DOHH2 (cell line): ENCODE results near the gene AMBRA1.

Experiments used
- EZH2phosphoT487 ChIP-seq: fragments of 200-600 bp; sonication (generic); IDR thresholded peaks from 2 replicates; pipeline ENCODE4 v1.6.1; 2017; ENCODE audit warnings: borderline replicate concordance, mild to moderate bottlenecking, antibody characterized with exemption, low read length, moderate library complexity, mixed read lengths
- TF ChIP-seq, protein P1 (sequence below): fragments of 200-600 bp; sonication (generic); IDR thresholded peaks from one replicate; pipeline ENCODE4 v1.5.1; 2014; ENCODE audit warnings: antibody characterized with exemption, mild to moderate bottlenecking, low read depth, low read length; ENCODE audit not compliant: poor library complexity, severe bottlenecking

DNA sequence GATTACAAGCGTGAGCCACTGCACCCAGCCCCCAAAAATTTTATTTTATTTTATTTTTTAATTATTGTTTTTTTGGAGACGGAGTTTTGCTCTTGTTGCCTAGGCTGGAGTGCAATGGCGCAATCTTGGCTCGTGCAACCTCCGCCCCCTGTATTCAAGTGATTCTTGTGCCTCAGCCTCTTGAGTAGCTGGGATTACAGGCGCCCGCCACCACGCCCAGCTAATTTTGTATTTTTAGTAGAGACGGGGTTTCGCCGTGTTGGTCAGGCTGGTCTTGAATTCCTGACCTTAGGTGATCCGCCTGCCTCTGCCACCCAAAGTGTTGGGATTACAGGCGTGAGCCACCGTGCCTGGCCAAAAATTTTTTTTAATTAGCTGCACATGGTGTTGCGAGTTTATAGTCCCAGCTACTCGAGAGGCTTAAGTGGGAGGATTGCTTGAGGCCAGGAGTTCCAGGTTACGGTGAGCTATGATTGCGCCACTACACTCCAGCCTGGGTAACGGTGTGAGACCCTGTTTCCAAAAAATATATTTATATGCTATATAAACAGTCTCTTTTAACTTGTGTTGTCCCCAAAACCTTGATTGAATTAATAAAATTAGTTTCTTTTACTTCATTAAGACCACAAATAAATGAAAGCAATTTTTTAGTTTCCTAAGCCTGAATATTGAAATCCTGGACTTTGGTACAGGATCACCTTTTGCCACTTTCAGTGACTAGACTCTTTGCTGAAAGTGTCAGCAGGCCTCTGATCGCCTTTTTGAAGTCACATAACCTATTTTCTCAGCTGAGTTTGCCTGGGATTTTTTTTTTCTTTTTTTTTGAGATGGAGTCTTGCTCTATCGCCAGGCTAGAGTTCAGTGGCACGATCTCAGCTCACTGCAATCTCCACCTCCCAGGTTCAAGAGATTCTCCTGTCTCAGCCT lies 39.7 kb upstream of the AMBRA1 start:
- TF ChIP-seq, protein P1, sequence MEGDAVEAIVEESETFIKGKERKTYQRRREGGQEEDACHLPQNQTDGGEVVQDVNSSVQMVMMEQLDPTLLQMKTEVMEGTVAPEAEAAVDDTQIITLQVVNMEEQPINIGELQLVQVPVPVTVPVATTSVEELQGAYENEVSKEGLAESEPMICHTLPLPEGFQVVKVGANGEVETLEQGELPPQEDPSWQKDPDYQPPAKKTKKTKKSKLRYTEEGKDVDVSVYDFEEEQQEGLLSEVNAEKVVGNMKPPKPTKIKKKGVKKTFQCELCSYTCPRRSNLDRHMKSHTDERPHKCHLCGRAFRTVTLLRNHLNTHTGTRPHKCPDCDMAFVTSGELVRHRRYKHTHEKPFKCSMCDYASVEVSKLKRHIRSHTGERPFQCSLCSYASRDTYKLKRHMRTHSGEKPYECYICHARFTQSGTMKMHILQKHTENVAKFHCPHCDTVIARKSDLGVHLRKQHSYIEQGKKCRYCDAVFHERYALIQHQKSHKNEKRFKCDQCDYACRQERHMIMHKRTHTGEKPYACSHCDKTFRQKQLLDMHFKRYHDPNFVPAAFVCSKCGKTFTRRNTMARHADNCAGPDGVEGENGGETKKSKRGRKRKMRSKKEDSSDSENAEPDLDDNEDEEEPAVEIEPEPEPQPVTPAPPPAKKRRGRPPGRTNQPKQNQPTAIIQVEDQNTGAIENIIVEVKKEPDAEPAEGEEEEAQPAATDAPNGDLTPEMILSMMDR, result no peak
- no peak for TF ChIP-seq EZH2phosphoT487
